Activated CD4-positive, alpha-beta T cell treated with anti-CD3 and anti-CD28 coated beads for 24 hours (primary cell): ENCODE results near the gene NECAB2.

Experiments used
- DNase-seq, 2 donors: peaks; one replicate each; pipeline ENCODE4 v3.0.0-alpha.2; 2020; ENCODE audit warnings: low read depth in 2 of 2

NECAB2 gene

DNA sequence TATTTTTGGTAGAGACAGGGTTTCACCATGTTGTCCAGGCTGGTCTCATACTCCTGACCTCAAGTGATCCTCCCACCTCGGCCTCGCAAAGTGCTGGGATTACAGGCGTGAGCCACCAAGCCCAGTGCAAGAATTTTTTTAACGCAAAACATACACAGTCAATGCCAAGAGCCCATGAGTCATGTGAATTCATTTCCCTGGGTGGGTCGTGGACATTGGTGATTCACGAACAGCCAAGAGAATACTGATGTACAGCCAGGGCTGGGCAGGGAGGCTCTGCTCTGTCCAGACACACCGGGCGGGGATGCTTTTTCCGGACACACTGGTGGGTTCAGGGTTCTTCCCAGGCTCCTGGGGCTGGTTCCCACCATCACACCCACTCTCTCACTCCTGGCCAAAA is 56.8 kb downstream of the NECAB2 start:
- DNase-seq = no peak

DNA sequence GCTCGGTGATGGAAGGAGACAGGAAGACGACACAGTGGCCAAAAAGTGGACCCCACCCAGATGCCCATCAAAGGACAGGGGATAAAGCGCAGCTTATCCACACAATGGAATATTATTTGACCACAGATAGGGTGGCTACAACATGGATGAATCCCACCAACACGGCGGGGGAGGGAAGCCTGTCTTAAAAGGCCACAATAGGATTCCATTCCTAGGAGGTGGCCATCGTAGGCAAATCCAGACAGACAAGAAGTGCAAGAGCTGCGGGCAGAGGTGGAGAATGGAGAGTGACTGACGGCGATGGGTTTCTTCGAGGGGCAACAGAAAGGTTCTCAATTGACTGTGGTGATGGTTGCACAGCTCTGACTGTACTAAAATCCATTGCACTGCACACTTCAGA is 58.6 kb downstream of the NECAB2 start:
- DNase-seq = no peak

DNA sequence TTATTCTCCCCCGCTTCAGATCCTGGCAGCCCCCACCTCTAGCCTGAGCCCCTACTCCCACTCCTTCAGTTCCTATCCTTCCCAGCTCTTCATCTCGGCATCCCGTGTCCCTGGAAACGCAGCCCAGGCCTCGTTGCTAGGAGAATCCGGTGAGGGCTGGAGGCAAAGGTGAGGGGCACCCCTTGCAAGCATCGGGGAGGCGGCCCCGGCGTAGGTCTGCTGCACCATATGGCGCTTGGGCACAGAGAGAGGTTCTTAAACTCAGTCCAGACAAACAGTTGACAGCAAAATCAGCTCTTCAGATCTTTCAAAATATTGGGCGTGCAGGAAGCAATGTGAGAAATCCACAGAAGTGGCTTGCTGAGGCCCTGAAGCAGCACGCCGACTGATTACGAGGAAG is 59.6 kb downstream of the NECAB2 start:
- DNase-seq = no peak

DNA sequence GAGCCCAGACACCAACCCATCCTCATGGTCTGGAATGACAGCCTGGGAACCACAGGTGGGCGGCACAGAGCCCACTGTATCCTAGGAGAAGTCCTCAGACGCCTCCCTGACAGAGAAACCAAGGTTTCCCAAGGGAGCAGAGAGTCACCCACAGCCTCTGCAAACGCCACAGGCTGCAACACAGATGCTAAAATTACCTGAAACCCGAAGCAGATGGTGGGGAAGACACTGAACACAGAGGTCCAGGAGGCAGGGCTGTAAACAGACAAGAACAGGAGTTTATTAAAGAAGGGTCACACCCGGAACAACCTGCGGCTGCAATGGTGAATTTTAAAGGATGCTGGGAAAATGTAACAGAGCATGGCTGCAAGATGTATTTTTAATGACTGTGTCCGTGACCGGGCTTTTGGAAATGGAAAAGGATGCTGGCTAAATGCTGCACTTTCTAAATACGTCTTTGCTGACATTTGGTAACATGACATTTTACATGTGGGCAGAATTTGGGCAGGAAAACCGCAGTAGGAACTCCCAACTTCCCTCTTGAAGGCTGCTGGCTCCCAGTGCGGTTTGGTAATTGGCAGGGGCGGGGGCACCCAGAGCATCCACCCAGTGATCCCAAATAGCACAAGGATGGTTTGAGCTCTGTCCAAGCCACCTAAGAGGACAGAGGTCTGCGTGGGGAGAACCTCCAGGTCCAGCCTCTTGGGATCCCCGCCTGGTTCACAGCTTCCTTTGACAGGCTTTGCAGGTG is 61.4 kb downstream of the NECAB2 start:
- DNase-seq = no peak

DNA sequence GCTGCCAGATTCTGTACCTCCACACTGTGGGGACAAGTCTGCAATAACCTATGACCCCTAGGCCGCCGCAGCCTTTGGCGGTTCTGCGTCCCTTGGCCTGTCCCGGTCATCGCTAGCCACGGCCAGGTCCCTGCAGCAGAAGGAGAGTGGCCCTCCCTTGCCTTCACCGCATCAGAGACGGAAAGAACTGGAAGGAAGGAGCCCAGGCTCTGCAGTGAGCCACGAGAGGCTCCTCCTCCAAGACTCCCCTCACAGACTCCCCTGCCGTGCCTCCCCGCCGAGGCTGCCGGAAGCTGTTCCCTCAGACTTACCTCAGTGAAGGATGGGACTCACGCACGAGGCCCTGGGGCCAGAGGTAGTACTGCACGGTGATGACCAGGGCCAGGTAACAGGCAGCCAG is 63.5 kb downstream of the NECAB2 start:
- no peak for DNase-seq

DNA sequence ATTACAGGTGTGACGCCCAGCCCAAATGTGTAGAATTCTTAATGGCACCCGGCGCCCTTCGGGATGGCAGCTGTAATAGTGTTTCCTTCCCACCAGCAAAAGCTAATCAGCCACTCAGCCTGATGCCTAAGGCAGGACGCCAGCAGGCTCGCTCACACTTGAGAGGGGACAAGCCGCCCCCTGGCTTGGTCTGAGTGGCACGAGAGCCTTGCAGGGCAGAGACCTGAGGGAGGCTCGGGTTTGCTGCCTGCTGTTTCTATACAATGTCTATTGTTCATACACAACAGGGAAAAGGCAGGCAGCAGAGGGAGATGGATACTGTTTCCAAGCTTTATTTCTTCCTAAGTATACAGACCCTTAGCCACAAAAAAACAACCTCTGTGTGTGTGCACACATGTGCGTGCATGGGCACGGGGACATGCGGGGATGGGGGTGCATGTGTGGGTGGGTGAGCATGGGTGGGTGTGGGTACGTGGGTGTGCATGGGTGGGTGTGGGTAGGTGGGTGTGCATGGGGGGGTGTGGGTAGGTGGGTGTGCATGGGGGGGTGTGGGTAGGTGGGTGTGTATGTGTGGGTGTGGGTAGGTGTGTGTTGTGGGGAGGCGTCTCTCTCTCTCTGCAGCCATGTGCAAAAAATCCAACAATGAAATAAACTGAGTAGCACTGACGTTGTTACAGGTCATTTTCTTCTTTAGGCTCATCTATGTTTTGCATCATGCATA is 64.6 kb downstream of the NECAB2 start:
- DNase-seq = no peak

DNA sequence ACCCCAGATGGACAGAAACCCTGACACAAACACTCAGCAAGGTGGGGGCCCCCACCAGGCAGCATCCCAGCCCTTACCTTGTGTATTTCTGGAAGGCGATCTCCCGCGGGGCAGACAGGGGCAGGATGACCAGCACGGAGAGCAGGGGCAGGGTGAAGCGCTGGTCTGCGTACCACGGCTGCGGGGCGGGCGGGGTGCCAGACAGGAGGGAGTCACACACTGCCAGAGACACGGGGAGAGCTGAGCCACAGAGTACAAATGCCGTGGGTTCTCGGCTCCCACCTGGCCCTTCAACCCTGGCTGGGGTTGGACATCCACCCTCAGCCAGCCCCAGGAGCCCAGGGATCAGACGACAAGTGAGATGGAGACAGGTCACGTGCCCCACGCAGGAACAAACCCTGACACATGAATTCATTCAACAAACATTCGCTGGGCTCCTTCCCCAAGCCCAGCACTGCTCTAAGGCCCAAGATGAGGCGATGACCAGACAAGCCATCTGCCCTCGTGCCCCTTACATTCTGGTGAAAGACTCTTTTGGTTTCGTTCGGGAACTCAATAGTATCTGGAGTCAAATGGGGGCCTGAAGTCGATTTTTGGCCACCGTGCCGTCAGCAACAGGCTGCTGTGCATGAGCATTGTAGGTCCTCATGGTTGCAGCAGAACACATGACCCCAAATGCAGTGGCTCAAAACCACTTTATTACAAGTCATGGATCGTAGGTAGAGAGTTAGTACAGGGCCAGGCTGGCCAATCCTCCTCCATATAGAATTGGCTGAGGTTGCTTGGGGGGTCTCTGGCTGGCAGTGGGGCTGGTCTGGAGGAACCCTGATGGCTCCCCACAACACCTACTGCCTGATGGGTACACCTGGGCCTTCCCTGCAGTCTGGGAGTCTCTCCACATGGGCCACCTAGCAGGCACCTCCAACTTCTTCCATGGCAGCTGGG is 65.5 kb downstream of the NECAB2 start:
- DNase-seq = no peak

DNA sequence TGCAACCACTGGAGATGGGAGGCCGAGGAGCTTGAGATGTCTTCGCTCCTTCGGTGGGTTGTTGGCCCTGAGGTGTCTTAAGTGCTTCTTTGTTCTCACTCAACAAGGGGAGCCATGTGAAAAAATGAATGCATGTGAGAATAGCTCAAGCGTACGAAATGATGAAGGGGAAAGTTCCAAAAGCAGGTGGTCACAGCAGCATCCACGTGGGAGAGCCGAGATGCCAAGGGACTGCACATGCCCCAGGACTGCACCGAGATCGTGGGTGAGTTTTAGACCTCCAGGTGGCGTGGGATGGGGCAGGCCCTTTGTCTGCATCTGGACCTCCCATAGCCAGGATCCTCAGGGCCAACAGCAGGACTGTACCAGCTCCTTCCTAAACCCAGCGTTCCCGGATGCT is 66.5 kb downstream of the NECAB2 start:
- DNase-seq = no peak

DNA sequence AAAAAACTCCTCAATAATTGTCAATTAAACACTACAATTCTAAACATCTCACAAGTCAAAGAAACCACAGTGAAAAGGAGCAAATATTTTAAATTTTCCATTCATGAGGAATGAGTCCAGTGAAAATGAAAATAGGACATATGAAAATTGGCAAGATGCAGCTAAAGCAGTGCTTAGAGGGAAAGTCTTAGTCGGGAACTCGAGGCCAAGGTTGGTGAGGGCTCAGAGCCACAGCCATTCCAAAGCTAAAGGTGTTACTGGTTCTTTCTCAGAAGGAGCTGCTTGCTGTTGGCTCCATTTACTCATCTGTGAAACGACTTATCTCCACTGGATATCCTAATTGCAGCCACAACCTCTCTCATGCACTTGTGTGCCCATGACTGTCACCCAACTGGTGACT is 68.1 kb downstream of the NECAB2 start:
- DNase-seq = no peak

DNA sequence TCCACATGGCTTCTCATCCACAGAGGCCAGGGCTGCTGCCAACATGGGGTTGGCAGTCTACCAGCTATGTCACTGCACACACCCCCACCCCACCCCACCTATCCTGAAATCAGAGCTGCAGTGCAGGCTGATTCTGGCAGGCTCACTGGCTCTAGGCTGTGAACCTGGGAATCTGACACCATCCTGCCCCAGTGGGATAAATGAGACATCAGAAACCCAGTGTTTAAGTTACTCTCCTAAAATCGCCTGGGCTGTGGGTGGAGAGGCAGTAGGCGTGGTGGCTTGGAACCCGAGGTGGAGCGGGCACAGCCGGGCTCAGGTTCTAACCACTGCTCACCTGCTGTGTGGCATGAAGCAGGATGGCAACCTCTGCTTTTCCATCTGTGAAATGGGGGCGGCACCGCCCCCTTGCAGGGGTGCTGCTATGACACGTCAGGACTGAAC is 69.0 kb downstream of the NECAB2 start:
- no peak for DNase-seq

DNA sequence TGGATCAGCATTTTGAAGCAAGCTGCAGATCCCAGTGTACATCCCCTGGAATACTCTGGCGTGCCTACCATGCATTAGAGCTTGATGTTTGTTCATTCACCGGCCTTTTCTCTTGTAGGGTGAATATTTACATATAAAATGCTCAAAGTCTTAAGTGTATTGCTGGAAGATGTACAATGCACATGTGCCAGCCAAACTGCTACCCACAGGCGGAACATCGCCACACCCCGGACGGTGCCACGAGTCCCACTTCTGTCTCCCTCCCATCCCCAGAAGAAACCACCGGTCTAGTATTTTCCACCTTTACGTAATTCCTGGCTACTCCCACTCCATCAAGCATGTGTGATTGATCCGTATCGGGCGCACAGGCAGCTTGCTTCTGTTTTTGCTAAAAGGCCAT is 70.4 kb downstream of the NECAB2 start:
- DNase-seq = no peak

DNA sequence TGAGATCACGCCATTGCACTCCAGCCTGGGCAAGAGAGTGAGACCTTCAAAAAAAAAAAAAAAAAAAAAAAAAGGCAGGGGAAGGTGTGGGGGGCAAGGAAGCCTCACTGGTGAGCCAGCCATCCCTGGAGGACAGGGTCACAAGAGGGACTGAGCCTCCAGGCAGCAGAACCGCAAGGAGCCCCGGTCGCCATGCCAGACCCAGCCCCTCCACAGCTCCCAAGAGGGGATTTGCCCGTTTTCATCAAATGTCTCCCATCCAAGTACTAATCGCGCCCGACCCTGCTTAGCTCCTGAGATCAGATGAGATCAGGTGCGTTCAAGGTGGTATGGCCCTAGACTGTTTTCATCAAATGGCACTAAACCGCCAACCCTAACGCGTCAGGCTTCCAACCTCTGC is 71.7 kb downstream of the NECAB2 start:
- DNase-seq = no peak

DNA sequence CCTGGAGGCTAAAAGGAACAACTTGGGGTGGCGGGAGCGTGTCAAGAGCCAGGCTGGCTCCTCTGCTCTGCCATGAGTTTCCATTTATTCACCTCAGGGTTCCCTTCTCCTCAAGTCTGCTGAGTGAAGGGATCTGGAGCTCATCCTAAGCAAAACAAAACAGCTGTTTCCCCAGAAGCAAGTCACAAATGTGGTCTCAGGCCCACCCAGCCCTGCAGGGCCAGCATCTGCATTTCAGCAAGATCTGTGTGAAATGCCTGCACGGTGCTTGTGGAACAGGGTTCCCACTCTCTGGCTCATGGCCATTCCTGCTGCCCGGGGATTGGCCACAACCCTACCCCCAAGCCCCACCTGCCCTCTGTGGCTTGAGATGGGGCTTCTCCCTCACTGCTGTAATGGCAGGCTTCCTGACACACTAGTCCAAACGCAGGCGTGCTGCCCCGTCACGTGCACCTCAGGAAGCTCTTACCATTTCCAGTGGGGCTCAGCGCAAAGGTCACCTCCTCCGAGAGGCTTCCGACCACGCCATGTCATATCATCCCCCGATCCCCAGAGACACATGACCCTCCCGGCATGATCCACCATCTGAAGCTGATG is 72.3 kb downstream of the NECAB2 start:
- DNase-seq = no peak

DNA sequence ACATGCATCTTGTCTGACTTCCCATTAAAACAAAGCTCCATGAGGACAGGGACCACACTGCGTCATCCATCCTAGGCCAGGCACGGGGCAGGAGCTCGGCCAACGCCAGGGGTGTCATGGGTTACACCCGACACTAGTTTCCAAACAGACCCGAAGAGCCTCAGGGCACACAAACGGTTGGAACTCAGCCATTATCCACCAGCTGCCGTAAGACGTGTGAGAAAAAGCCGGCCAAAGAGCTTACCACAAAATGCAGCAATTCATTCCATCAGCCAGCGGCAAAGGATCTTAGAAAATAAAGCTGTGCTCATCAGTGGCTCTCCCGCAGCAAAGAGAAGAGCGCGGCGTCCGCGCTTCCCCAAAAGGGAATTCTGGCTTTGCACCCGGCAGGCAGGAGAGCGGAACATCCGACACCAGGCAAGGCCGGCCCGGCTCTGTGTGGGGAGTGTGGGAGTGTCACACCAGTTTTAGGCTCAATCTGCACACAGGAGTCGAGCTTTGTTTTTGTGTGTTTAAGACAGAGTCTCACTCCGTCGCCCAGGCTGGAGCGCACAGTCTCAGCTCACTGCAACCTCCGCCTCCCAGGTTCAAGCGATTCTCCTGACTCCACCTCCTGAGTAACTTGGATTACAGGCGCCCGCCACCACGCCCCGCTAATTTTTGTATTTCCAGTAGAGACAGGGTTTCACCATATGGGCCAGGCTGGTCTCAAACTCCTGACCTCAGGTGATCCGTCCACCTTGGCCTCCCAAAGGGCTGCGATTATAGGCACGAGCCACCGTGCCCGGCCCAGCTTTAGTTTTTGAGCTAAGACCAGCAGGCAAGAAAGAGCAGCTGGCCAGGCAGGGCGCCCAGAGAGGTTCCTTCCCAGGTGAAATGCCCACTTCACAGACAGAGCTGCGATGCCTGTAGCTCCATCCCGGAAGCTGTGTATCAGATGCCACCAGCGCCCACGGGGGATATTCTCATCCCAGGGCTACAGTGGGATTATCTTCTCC is 73.1 kb downstream of the NECAB2 start:
- DNase-seq = no peak

DNA sequence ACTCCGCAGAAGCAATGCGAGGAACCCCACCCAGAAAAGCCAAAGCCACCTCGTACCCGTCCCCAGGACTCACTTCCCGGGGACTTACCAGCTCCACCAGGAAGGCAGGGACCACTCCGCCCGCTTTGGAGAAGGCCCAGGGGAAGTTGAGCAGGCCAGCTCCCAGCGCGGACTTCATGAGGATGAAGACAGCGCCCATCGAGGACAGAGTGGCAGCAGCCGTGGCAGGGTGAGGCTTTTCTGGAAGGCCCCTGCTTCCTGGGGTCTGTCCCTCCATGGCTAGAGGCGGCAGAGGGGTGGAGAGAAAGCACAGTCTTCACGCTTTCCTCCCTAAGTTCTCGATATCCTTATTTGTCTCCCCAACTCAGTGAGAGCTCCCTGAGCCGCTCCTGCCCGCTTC is 73.8 kb downstream of the NECAB2 start:
- no peak for DNase-seq

DNA sequence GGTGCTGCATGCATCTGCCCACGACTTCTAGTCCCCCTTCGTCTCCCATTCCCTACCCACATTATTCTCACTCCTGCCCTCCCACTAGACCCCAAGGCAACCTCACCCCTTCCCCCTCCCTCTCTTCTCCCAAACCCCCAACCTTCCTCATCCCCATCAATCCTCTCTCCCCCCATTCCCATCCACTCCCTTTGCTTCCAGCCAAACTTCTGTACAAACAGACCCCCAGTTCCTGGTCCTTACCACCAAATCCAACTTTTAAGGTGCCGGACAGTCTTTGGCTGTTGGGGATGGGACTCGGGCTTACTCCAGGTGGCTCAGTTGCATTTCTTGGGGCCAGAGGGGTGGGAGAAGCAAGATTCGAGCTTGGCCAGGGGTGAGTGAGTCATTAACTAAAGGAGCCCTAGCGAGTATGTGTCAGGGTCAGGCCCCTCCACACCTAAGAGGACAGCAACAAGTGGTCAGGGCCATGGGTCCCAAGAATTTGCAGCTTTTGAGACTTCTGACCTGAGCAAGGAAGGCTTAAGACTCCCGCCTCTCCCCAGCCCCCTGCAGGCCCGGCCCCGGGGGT is 74.3 kb downstream of the NECAB2 start, which contains the start of gene SLC38A8:
Gene SLC38A8, minus strand, starts transcription at position 488 of the 571 bp plus-strand sequence. CDS start 638 bp downstream, outside the sequence.
- DNase-seq = no peak

DNA sequence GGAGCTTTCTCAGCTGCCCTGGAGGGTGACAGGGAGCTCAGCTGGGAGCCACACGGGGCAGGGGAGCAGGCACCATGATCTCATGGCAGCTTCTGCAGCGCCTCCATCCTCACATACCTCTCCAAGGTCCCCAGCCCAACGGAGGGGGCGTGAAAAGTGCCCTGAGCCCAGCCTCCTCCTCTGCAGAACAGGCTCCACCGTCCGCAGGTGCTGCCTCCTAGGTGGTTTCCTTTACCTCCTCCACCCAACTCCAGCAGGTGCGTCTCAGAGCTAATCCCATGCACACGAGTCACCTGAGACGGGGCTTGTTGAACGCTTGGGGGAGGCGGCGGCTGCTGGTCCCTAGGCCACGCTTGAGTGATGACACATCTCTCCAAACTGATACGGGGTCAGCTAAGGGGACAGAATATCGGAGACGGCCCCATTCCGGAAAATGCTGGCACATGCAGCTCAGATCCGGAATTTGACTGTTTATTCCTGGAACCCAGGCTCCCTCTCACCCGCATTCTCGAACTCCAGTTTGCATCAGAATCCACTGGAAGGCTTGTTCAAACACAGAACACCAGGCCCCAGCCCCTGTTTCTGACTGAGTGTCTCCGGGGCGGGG is 74.9 kb downstream of the NECAB2 start:
- DNase-seq = no peak

DNA sequence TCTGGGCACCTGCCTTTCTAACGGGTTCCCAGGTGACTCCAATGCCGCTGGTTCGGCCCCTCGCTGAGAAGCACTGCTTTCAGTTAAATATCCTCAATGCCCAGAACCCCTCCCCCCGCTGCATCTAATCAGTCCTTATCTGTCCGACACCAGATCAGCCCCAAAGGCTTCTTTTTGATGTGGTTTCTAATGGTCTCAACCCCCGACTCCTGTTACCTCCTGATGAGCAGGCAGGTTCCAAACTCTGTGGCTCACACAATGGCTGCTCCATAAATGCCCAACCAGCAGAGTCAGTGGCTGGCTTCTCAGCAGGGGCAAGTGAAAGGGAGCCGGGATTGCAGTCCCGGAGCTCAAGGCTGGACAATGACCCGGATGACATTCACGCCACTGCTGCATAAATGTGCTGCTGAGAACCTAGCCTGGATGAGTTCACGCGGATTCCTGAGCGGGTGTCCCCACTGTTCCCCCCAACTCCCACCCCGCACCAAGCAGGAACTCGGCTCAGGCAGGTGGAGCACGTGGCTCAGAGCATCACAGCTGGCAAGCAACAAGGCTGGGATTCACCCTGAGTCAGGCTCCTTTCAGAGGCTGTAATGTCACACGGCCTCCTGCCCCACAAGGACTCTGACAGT is 75.6 kb downstream of the NECAB2 start:
- DNase-seq = no peak

DNA sequence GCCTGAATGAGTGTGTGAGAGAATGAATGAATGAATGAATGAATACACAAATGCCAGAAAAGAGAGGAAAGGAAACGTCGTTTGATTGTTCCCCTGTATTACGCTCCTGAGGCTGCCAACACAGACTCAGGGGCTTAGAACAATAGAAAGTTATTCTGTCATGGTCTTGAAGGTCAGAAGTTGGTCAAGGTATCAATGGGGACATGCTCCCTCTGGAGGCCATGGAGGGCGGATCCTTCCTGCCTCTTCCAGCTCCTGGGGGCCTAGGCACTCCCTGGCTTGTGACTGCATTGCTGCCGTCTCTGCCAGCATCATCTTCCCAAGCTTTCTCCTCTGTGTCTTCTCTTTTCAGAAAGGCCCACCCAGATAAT is 76.1 kb downstream of the NECAB2 start:
- DNase-seq = no peak
